Ovary (tissue), 3 donors: ENCODE measurements around the gene TCL1A.

Source experiments
- CTCF ChIP-seq, 3 donors: fragments of 450-650 bp in 2 of 3; fragments of 200-600 bp in 1 of 3; IDR thresholded peaks; one replicate each; pipeline versions ENCODE4 v1.5.1 to v1.8.0; 2016 to 2022; ENCODE audit warnings: antibody characterized with exemption in 3 of 3, mild to moderate bottlenecking in 1 of 3
- POLR2A ChIP-seq: fragments of 450-650 bp; IDR thresholded peaks from one replicate; pipeline ENCODE4 v1.6.1; 2017; ENCODE audit warnings: antibody characterized with exemption, mild to moderate bottlenecking, moderate library complexity
- donor health status: DM: no; HTN: no; CAD: no.

- TF ChIP-seq CTCF (IDR thresholded peaks at IDR 0.05) (no peak), POLR2A (no peak)
Observed at GRCh38 chr14:95756127-95756526, 42.2 kb upstream of the TCL1A start.
